Measurements from ENCODE around the gene PRKD2.

GRCh38 chr19:46665072-46665471 is 51.8 kb downstream of the PRKD2 start:
- TF ChIP-seq EZH2phosphoT487 (IDR thresholded peaks at IDR 0.05; ENCODE audit: low read depth) (no peak), CTCF (IDR thresholded peaks at IDR 0.05; ENCODE audit: low read depth, low read length) (no peak)

Measured in OCI-LY3 (cell line).